ENCODE measurements around the gene CFAP100. TPM values are rescaled to one million over a fixed set of nuclear protein-coding genes. Genes with fewer than 3 reads are reported as not detected.
A peak's percentile ranks its signal among the peaks of the same experiment; 100 is the strongest.

Gene CFAP100
- total RNA-seq, 1 experiment from 2014 or later = not detected

DNA sequence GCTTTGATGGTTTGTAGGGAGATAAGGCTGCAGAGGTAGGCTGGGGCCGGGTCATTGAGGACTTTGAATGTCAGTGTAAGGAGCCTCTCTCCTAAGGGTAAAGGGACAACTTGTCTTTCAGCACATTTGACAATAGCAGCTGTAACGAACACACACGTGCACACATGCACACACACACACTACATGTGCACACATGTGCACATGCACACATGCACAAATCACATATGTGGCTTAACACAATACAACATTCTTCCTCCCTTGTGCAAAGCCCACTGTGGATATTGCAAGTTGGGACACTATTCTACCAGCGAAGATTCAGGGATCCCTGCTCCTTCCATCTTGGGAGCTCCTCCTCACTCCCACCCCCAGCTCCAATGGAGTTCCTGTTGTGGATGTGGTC lies 1.1 kb upstream of the CFAP100 start:
- in situ Hi-C loops (cut with HindIII; ENCODE audit: low pct_unique_long_range_greater_than_20kb, low sequenced_read_pairs) = loop anchor here (25.0 kb wide), 1 partner anchor 106 kb away; no protein-coding TSS in a partner anchor
- no peak for DNase-seq (ENCODE audit: low read depth, low spot score)

DNA sequence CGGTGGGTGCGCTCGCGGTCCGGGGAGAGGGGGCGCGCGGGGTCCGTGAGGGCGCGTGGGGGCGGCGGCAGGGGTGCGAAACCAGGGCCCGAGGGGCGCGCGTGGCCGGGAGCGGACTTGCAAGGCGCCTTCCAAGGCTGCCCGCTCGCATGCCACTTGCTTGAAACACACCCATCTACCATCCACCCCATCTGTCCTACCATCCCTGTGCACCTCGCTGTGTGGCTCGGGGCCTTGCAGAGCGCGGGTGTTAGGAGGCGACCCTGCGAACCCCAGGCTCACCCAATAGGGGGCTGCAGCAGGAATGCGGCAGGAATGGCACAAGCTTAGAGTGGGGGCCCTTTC lies 240 bp downstream of the CFAP100 start:
- DNase-seq (ENCODE audit: low read depth, low spot score) = no peak
- in situ Hi-C loops (cut with HindIII; ENCODE audit: low pct_unique_long_range_greater_than_20kb, low sequenced_read_pairs) = loop anchor here (25.0 kb wide), 1 partner anchor 108 kb away; no protein-coding TSS in a partner anchor

DNA sequence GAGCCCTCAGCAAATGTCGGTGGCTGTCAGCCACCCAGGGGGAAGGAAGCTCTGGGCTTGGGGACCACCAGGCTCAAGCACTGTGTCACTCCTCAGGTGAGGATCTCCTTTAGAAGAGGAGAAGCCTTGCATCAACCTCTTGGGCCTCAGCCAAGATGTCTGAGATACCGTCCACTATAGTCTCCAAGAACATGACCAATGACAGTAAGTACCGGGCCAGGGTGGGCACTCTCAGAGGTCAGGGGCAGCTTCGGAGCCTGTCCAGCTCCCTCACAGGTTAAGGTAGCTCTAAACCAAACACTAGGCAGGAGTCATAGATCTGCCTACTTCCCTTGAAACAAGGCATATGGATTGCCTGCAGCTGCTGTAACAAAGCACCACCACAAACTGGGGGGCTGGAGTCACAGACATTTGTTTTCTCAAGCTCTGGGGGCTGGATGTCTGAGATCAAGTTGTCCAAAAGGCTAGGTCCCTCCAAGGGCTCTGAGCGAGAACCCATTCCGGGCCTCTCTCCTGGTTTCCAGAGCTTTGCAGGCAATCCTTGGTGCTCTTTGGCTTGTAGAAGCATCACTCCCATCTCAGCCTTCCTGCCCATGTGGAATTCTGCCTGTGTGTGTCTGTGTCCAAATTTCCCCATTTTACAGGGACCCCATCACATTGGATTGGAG lies 1.3 kb downstream of the CFAP100 start:
- DNase-seq (ENCODE audit: low read depth, low spot score) = no peak
- in situ Hi-C loops (cut with HindIII; ENCODE audit: low pct_unique_long_range_greater_than_20kb, low sequenced_read_pairs) = loop anchor here (25.0 kb wide), 1 partner anchor 109 kb away; no protein-coding TSS in a partner anchor

DNA sequence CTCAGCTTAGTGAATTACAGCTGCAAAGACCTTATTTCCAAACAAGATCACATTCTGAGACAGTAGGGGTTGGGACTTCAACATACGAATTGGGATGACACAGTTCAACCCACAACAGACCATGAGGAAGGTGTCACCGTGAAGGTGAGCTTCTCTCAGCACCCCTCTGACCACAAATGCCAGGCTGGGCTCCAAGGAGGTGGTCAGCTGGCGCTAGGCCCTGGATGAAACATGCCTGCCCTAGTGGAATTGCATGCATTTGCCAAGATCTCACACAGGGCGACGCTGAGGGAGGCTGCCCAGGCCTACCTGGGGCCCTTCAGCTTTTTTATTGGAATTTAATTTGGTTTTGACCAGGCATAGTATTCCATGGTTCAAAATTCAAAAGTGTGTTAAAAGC lies 1.8 kb downstream of the CFAP100 start:
- in situ Hi-C loops (cut with HindIII; ENCODE audit: low pct_unique_long_range_greater_than_20kb, low sequenced_read_pairs) = loop anchor here (25.0 kb wide), 1 partner anchor 109 kb away; no protein-coding TSS in a partner anchor
- DNase-seq (ENCODE audit: low read depth, low spot score) = no peak

DNA sequence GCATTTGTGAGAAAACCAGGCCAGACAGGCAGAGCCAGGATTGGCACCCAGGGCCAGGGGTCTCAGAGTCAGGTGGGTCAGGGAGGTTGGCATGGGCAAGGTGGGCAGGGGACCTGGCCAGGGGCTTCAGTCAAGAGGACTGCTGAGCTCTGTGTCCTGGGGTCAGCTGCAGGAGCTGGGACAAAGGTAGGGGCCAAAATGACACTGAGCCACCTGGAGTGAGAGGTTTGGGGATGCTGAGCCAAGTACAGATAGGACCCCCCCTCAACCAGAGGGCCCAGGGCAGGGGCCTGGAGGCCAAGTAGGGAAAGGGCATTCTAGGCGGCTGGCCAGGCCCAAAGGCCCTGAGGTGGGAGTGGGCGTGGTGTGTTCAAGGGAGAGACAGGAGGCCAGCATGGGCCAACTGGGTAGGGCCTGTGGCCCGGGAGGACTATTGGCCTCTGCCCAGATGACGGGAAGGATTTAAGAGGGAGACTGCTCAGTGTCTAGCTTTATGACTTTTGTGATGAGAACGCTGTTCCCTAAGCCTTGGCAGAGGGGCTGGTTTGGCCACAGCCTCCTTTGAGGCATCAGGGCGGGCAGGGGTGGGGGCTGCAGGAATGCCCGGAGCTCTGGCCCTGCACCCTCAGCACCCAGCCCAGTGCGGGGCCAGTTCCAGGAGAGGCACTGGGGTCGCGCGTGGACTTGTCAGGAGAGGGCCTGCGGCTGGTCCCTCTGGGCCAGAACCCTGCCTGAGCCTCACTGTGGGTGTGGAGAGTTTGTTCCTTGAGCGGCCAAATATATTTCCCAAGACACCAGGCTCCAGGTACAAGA lies 3.1 kb downstream of the CFAP100 start:
- DNase-seq (ENCODE audit: low read depth, low spot score) = no peak
- in situ Hi-C loops (cut with HindIII; ENCODE audit: low pct_unique_long_range_greater_than_20kb, low sequenced_read_pairs) = loop anchor here (25.0 kb wide), 1 partner anchor 111 kb away; no protein-coding TSS in a partner anchor

DNA sequence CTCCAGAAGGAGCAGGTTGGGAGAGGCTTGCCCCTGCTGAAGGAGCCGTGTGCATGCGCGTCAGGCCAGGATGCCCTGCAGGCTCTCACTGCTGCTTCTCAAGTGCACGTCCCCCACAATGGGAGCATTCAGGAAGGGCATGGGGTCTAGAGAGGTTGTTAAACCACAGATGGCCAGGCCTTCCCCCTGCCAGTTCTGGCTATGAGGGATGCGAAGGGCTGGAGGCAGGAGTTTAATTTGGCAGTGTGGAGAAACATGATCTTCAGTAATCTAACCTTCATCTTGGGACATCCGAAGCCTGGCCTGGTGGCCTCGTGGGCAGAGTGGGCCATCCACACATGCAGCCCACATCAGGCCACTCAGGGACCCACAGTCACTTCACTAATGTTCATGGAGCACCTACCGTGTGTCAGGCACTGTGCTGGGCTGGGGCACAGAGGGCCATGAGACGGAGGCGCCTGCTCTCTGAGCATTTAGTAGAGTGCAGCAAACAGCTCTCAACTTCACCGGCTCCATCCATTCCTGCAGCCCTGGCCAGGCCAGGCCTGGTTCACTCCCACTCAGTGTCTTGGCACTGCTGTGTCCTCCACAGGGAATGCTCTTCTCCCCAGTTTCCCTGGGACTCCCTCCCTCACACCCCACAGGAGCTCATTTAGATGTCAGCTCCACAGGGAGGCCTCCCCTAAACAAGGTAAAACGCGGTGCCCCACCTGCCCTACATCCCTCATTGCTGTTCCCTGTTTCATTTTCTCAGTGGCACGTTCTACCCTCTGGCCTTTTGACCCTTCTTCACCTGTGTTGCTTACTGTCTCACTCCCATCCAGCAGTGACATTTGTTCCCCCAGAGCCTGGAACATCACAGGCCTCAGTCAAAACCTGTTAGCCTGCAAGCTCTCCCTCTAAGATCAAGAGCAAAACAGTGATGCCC lies 4.0 kb downstream of the CFAP100 start:
- in situ Hi-C loops (cut with HindIII; ENCODE audit: low pct_unique_long_range_greater_than_20kb, low sequenced_read_pairs) = loop anchor here (25.0 kb wide), 1 partner anchor 111 kb away; no protein-coding TSS in a partner anchor
- peak; percentile 56 for DNase-seq (ENCODE audit: low read depth, low spot score)

DNA sequence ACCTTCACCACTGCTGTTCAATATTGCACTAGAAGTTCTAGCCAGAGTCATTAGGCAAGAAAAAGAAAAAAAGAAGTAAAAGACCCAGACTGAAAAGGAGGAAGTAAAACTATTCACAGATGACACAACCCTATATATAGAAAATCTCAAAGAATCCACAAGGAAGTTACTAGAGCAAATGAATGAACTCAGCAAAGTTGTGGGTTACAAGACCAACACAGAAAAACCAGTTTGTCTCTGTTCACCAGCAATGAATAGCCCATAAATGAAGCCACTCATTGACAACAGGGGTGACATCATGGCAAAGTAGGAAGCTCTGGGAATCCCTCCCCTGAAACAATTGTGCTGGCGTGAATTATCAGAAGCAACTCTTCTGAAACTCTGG lies 4.6 kb downstream of the CFAP100 start:
- in situ Hi-C loops (cut with HindIII; ENCODE audit: low pct_unique_long_range_greater_than_20kb, low sequenced_read_pairs) = loop anchor here (25.0 kb wide), 1 partner anchor 112 kb away; no protein-coding TSS in a partner anchor
- peak; percentile 5 for DNase-seq (ENCODE audit: low read depth, low spot score)

DNA sequence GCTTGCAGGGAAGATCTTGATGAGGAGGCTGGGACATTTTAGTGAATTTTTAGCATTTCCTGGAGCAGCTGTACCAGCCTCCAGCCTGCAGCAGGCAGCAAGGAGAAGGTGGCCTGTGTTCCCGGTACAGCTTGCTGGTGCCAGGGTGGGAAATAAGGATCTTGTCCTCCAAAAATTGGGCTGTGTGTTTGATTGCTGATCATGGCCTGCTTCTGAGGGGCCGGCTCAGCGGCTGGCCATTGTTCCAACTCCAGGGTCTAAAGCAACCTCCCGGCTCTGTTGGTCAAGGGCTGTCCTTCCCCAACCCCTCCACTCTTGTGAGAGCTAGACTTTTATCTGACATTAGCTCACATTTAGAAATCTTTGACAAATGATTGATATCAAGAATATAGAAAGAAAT lies 5.0 kb downstream of the CFAP100 start:
- in situ Hi-C loops (cut with HindIII; ENCODE audit: low pct_unique_long_range_greater_than_20kb, low sequenced_read_pairs) = loop anchor here (25.0 kb wide), 1 partner anchor 112 kb away; no protein-coding TSS in a partner anchor
- no peak for DNase-seq (ENCODE audit: low read depth, low spot score)

DNA sequence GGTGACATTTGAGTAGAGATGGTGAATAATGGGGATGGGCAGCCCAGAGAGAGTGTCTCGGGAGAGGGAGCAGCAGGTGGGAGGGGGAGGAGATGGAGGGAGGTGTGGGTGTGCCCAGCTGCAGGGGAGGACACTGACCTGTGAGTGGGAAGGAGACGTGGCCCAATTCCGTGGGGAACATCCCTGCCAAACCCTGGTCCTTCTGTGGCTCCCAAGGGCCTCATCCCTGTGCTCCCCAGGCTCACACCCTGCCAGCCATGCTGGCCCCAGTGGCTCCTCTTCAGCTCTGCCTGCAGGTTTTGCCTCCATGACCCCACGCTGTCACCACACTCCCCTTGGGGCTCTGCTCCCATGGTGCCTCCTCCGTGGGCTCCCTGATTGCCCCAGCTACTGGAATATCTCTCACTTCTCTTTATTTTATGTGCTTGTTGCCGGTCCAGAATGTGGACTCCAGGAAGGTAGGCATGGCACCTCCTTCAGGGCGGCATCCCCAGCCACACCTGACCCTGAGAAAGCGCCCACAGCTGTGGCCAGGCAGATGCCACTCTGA lies 7.0 kb downstream of the CFAP100 start:
- in situ Hi-C loops (cut with HindIII; ENCODE audit: low pct_unique_long_range_greater_than_20kb, low sequenced_read_pairs) = no loop called here
- DNase-seq (ENCODE audit: low read depth, low spot score) = no peak

DNA sequence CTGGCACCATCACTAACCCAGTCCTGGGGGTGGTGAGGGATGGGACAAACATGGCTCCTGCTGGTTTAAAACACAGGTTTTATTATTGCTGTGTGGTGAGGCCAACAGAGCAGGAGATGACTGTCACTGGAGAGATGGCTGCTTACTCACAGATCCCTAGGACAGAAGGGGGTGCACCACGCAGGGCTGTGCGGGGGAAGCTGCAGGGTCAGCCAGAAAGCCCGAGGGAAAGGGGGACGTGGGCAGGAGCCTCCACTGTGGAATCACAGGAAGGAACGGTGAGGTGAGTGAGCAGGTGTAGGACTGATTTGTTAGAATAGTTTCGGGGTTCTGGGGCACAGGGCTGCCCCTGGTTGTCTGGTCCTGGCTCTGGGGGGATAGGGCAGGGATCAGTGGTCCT lies 7.5 kb downstream of the CFAP100 start:
- no peak for DNase-seq (ENCODE audit: low read depth, low spot score)
- in situ Hi-C loops (cut with HindIII; ENCODE audit: low pct_unique_long_range_greater_than_20kb, low sequenced_read_pairs) = no loop called here

DNA sequence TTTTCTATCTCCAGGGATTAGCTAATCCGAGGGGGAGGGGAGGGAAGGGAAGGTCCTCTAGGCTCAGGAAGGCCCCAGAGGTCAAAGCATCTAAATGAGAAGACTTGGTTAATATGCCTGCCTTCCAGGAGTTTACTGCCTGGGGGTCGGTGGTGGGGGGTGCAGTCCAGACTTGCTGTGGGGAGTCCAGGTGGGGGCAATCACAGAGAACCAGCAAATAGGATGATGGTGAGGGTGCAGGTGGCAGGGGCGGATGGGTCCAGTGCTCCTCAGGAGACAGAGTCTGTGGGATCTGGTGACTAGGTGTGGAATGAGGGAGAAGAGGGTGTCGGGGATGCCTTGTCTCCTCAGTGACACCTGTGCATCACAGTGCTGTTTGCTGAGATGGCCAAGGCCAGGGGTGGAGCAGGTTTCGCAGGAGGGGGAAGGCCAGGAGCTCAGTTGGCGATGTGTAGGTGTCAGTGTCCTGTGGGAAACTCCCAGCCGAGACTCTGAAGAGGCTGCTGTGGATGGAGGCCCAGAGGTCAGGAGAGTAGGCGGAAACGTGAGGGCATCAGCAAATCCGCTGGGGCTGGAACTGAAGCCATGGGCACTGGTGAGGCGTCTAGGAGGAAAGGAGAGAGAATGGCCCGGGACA lies 8.1 kb downstream of the CFAP100 start:
- in situ Hi-C loops (cut with HindIII; ENCODE audit: low pct_unique_long_range_greater_than_20kb, low sequenced_read_pairs) = no loop called here
- DNase-seq (ENCODE audit: low read depth, low spot score) = no peak

DNA sequence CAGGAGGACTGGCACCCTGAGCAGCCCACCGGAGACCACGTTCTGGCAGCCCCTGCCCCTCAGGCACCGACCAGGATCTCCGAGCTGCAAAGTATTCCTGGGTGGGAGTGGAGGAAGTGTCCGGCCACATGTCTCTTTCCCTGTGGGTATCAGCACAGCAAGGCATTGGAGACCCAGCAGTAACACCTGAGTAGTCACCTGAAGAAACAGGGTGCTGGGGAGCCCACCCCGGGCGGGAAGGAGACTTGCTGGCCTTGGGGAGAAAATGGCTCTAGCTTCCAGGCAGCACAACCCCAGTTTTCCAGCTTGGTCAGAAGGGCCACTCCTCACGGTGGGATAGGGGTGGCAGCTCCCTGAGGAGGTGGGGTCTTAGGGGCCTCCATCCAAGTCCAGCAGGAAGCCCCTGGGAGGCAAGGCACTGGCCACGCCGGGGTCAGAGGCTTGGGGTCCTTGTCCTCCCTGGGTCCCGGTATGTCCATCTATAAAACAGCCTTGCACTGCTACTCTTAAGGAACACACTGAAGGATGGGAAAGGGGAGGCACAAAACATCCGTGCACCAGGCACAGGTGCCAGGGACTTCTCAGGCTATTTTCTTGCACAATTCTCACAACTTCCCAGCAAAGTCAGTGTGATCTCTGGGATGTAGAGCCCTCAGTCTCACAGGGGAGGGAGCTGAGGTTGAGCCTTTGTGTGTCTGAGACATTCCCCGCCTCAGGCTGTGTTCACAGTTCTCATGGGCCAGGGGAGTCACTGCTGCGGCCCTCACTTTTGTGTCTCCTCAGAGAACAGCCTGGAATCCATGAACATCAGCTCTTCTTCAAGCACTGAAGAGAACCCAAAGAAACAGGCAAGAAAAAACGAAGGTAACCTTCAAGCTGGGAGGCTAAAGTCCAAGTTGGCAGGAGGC lies 11.9 kb downstream of the CFAP100 start:
- in situ Hi-C loops (cut with HindIII; ENCODE audit: low pct_unique_long_range_greater_than_20kb, low sequenced_read_pairs) = no loop called here
- DNase-seq (ENCODE audit: low read depth, low spot score) = no peak

DNA sequence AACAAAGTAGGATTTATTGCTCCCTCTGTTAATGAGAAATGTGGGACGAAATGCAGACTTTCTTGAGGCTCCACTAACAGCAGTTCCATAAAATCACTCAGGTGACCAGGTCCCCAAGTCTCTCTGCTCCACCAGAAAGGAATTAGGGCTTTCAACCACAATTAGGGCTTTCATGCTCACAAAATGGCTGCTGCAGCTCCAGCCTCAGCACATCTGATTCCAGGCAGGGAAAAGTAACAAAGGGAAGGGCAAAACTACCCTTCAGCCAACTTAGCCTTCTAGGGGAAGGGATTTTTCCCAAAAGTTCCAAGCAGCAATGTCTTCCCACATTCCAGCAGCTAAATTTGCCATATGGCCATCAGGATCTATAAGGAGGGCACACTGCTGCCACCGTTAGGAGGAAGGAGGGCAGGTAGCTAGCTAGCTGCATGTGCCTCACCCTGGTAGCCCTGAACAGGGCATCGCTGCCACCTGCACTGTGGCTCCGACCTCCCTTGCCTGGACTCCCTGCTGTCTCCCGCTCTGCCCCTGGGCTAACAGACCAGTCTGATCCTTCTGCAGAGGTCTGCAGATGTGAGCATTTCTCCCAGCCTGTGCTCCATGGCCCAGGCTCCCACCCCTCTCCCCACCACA lies 12.8 kb downstream of the CFAP100 start:
- DNase-seq (ENCODE audit: low read depth, low spot score) = no peak
- in situ Hi-C loops (cut with HindIII; ENCODE audit: low pct_unique_long_range_greater_than_20kb, low sequenced_read_pairs) = no loop called here

DNA sequence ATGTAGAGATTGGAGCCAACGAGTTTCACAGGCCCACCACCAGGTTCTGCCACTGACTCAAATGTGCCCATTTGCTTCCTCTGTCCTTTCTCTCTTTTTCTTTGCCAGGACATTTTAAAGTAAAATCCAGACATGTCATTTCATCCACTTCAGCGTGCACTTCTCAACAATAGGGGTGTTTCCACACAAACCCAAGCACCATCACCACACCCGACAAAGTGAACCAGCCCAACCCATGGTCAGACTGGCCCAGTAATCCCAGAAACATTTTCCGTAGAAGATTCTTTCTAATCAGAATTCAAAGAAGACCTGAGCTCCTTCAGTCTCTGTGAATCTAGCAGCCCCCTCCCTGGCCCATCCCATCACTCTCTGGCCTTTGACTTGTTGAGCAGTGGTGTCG lies 13.4 kb downstream of the CFAP100 start:
- no peak for DNase-seq (ENCODE audit: low read depth, low spot score)
- in situ Hi-C loops (cut with HindIII; ENCODE audit: low pct_unique_long_range_greater_than_20kb, low sequenced_read_pairs) = no loop called here

DNA sequence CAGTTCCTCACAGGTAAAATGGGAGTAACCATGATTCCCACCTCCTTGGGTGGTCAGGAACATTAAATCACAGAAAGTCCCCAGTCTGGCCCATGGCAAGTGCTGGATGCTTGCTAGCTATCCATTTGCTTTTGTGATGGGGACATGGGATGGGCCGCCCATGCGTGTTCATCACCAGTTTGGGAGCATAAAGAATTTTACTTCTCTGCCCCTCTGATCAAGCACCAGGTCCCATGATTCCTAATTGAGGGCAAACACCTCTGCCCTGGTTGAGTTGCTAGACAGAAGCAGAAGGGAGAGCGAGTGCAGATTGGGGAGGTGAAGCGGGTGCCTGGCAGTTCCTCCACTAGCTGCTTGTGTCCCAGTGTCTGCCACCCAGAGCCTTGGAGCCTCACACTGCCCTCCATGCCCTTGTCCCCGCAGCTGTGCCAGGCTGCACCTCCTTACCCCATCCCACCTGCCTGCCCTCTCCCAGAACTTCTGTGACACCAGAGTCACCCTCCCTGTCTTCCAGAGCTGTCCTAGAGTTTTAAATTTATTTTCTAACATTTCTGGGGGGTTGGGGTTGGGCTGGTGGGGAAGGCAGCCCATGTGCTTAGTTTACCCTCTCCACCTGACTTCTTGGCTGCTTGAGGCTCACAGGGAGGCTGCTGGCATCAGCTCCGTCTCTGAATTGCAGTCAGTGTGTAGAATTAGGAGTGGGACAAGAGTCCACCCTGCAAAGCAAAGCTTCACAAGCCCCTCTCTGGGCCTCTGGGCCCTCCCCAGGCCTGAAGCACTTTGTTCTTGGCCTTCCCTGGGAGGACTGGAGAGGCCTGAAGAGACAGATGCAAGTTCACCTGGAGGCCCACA lies 18.4 kb downstream of the CFAP100 start:
- DNase-seq (ENCODE audit: low read depth, low spot score) = no peak
- in situ Hi-C loops (cut with HindIII; ENCODE audit: low pct_unique_long_range_greater_than_20kb, low sequenced_read_pairs) = no loop called here

Data from SK-MEL-5 (cell line).